H1 (cell line): ENCODE measurements around the gene PREB. TPM values are rescaled to one million over a fixed set of nuclear protein-coding genes. Genes with fewer than 3 reads are reported as not detected.

Experiments used
- CTCF ChIA-PET: fragments of 300-600 bp; sonication (Branson Sonifier 250); formaldehyde crosslinking; loops from one replicate; lab custom pipeline; 2021; ENCODE audit not compliant: partially characterized antibody; lab: Charles Lee
- POLR2A ChIA-PET: fragments of 300-600 bp; sonication (Branson Sonifier 250); formaldehyde crosslinking; loops from one replicate; lab custom pipeline; 2021; ENCODE audit warnings: inconsistent platforms; ENCODE audit not compliant: partially characterized antibody; lab: Charles Lee
- DNase-seq, 2 experiments: peaks; one replicate each; pipeline versions ENCODE4 v3.0.0 to v3.0.0-alpha.2; 2010 to 2022; ENCODE audit warnings: low spot score in 2 of 2, low read depth in 1 of 2, mixed read lengths in 1 of 2
- FAIRE-seq: peaks from 2 replicates; lab custom pipeline; 2011; peaks lifted over from hg19 to GRCh38; lab: Jason Lieb, UNC
- H2AFZ ChIP-seq: 2 replicates; pipeline ENCODE4 v1.8.1; 2012; ENCODE audit warnings: low read length, inconsistent platforms
- H2AK5ac ChIP-seq: 2 replicates; pipeline ENCODE4 v1.6.1; 2013; ENCODE audit warnings: low read depth, low read length
- H2BK120ac ChIP-seq: replicated peaks from 2 replicates; pipeline ENCODE3; 2013; ENCODE audit warnings: low read depth, low read length, inconsistent platforms
- H2BK12ac ChIP-seq: 2 replicates; pipeline ENCODE4 v1.6.1; 2013; ENCODE audit warnings: low read depth, low read length
- H2BK15ac ChIP-seq: 2 replicates; pipeline ENCODE4 v1.6.1; 2013; ENCODE audit warnings: low read length
- H2BK20ac ChIP-seq: 2 replicates; pipeline ENCODE4 v1.6.1; 2013; ENCODE audit warnings: low read length
- H2BK5ac ChIP-seq: 2 replicates; pipeline ENCODE4 v1.6.1; 2013; ENCODE audit warnings: low read depth, low read length
- H3K14ac ChIP-seq: 2 replicates; pipeline ENCODE4 v1.6.1; 2013; ENCODE audit warnings: inconsistent platforms; ENCODE audit not compliant: insufficient read length
- H3K18ac ChIP-seq: 2 replicates; pipeline ENCODE4 v1.6.1; 2013; ENCODE audit warnings: low read length; ENCODE audit errors: extremely low read depth
- H3K23ac ChIP-seq: 2 replicates; pipeline ENCODE4 v1.6.1; 2013; ENCODE audit warnings: inconsistent platforms; ENCODE audit not compliant: insufficient read length
- H3K23me2 ChIP-seq: 2 replicates; pipeline ENCODE4 v1.6.1; 2013; ENCODE audit warnings: low read depth, low read length
- H3K27ac ChIP-seq: 2 replicates; pipeline ENCODE4 v1.6.1; 2011; ENCODE audit warnings: low read depth, low read length, inconsistent platforms
- H3K27me3 ChIP-seq, 4 experiments: replicated peaks in 1 of 4; 1 replicate in 1 of 4; 2 replicates in 3 of 4; pipeline versions ENCODE4 v1.6.1 to v1.8.1; 2011 to 2013; ENCODE audit warnings: low read length in 3 of 4, mild to moderate bottlenecking in 3 of 4, inconsistent platforms in 2 of 4, mixed read lengths in 2 of 4, moderate library complexity in 1 of 4; ENCODE audit not compliant: control insufficient read depth in 3 of 4, insufficient read depth in 3 of 4; ENCODE audit errors: extremely low read depth in 1 of 4
- H3K36me3 ChIP-seq, 4 experiments: 2 replicates each; pipeline versions ENCODE4 v1.6.1 to v1.8.1; 2011 to 2013; ENCODE audit warnings: mild to moderate bottlenecking in 4 of 4, low read length in 3 of 4, moderate library complexity in 2 of 4, control low read depth in 1 of 4, inconsistent platforms in 1 of 4; ENCODE audit not compliant: insufficient read depth in 4 of 4, control insufficient read depth in 2 of 4
- H3K4ac ChIP-seq: replicated peaks from 2 replicates; pipeline ENCODE3; 2013; ENCODE audit warnings: low read length, low read depth, mixed read lengths, inconsistent platforms; ENCODE audit not compliant: insufficient read length
- H3K4me1 ChIP-seq, 4 experiments: replicated peaks in 1 of 4; 1 replicate in 1 of 4; 2 replicates in 3 of 4; pipeline versions ENCODE4 v1.6.1 to v1.8.1; 2011 to 2013; ENCODE audit warnings: low read length in 3 of 4, inconsistent platforms in 2 of 4, mixed read lengths in 1 of 4; ENCODE audit not compliant: insufficient read depth in 4 of 4, control insufficient read depth in 3 of 4
- H3K4me2 ChIP-seq, 2 experiments: 2 replicates each; pipeline versions ENCODE4 v1.6.1 to v1.8.1; 2011 to 2013; ENCODE audit warnings: low read depth in 2 of 2, low read length in 2 of 2, control low read depth in 1 of 2, inconsistent platforms in 1 of 2, mild to moderate bottlenecking in 1 of 2; ENCODE audit not compliant: insufficient read depth in 1 of 2
- H3K4me3 ChIP-seq, 4 experiments: fragments of 200-600, 300-600 bp in 1 of 4; sonication (generic), shearing (Covaris generic), sonication (Bioruptor Twin) in 1 of 4; 2 replicates each; pipeline versions ENCODE4 v1.5.1 to v1.8.1; 2011 to 2016; ENCODE audit warnings: low read length in 4 of 4, low read depth in 3 of 4, control low read depth in 2 of 4, inconsistent platforms in 2 of 4, mild to moderate bottlenecking in 2 of 4, mixed read lengths in 1 of 4, moderate library complexity in 1 of 4; ENCODE audit not compliant: insufficient read depth in 2 of 4; ENCODE audit errors: extremely low read depth in 1 of 4
- H3K56ac ChIP-seq: replicated peaks from 2 replicates; pipeline ENCODE3; 2013; ENCODE audit warnings: low read depth, mild to moderate bottlenecking, mixed read lengths, low read length, inconsistent platforms; ENCODE audit not compliant: insufficient read length
- H3K79me1 ChIP-seq: 2 replicates; pipeline ENCODE4 v1.6.1; 2013; ENCODE audit warnings: low read depth, low read length, control low read depth
- H3K79me2 ChIP-seq, 2 experiments: 2 replicates each; pipeline versions ENCODE4 v1.6.1 to v1.8.1; 2012 to 2013; ENCODE audit warnings: low read length in 2 of 2, mild to moderate bottlenecking in 2 of 2, inconsistent platforms in 1 of 2; ENCODE audit not compliant: insufficient read depth in 2 of 2, control insufficient read depth in 1 of 2
- H3K9ac ChIP-seq, 4 experiments: replicated peaks in 1 of 4; 1 replicate in 1 of 4; 2 replicates in 3 of 4; pipeline versions ENCODE4 v1.6.1 to v1.8.1; 2011 to 2013; ENCODE audit warnings: low read depth in 3 of 4, low read length in 3 of 4, control low read depth in 2 of 4, mild to moderate bottlenecking in 2 of 4, moderate library complexity in 2 of 4, inconsistent platforms in 1 of 4; ENCODE audit errors: extremely low read depth in 1 of 4
- H3K9me3 ChIP-seq, 2 experiments: 2 replicates each; pipeline versions ENCODE4 v1.6.1 to v1.8.1; 2012 to 2013; ENCODE audit warnings: mild to moderate bottlenecking in 2 of 2, moderate library complexity in 2 of 2, control low read depth in 1 of 2, inconsistent platforms in 1 of 2, low read depth in 1 of 2, low read length in 1 of 2, mixed read lengths in 1 of 2; ENCODE audit not compliant: insufficient read depth in 2 of 2
- H4K20me1 ChIP-seq, 2 experiments: replicated peaks in 1 of 2; 2 replicates each; pipeline versions ENCODE3 to v1.8.1; 2011 to 2013; ENCODE audit warnings: inconsistent platforms in 2 of 2, low read length in 2 of 2, mild to moderate bottlenecking in 1 of 2; ENCODE audit not compliant: insufficient read depth in 2 of 2, control insufficient read depth in 1 of 2
- H4K5ac ChIP-seq: 2 replicates; pipeline ENCODE4 v1.6.1; 2013; ENCODE audit warnings: low read length, low read depth, mixed read lengths, inconsistent platforms; ENCODE audit not compliant: insufficient read length
- H4K8ac ChIP-seq: 2 replicates; pipeline ENCODE4 v1.8.0; 2013; ENCODE audit warnings: mild to moderate bottlenecking, moderate library complexity, low read length, inconsistent platforms; ENCODE audit not compliant: insufficient read depth; ENCODE audit errors: extremely low read depth
- H4K91ac ChIP-seq: replicated peaks from 2 replicates; pipeline ENCODE3; 2013; ENCODE audit warnings: low read length, mixed read lengths, inconsistent platforms; ENCODE audit not compliant: insufficient read length
- GABPA ChIP-seq: IDR thresholded peaks from 2 replicates; pipeline ENCODE4 v1.6.1; 2011; ENCODE audit warnings: mild to moderate bottlenecking, low read length, moderate library complexity, borderline replicate concordance; ENCODE audit not compliant: insufficient read depth
- KDM4A ChIP-seq: IDR thresholded peaks from one replicate; pipeline ENCODE4 v1.7.1; 2012; ENCODE audit warnings: low read depth, mild to moderate bottlenecking, moderate library complexity, low read length, inconsistent platforms; ENCODE audit not compliant: severe bottlenecking
- POLR2A ChIP-seq, 2 experiments: IDR thresholded peaks; 1 replicate in 1 of 2; 2 replicates in 1 of 2; pipeline ENCODE4 v1.6.1; 2011; ENCODE audit warnings: low read depth in 2 of 2, low read length in 2 of 2, mild to moderate bottlenecking in 2 of 2; ENCODE audit errors: control extremely low read depth in 1 of 2
- POLR2AphosphoS5 ChIP-seq: IDR thresholded peaks from 2 replicates; pipeline ENCODE4 v1.6.1; 2011; ENCODE audit warnings: low read depth, low read length
- RBBP5 ChIP-seq: IDR thresholded peaks from 2 replicates; pipeline ENCODE4 v1.7.1; 2012; ENCODE audit warnings: low read depth, mild to moderate bottlenecking, inconsistent platforms, low read length, moderate library complexity, borderline replicate concordance
- RXRA ChIP-seq: IDR thresholded peaks from 2 replicates; pipeline ENCODE4 v1.6.1; 2011; ENCODE audit warnings: low read depth, mild to moderate bottlenecking, low read length, moderate library complexity; ENCODE audit not compliant: insufficient read depth
- SIRT6 ChIP-seq: IDR thresholded peaks from one replicate; pipeline ENCODE4 v1.7.1; 2012; ENCODE audit warnings: low read length, inconsistent platforms
- WGBS, 2 experiments: shearing (Covaris generic) in 1 of 2; methylation state at CpG; one replicate each; pipeline versions ENCODE4 v1.1.6 to v1.1.7; 2013 to 2015; ENCODE audit warnings: low lambda C conversion rate in 2 of 2, mixed read lengths in 2 of 2, inconsistent platforms in 1 of 2, low coverage in 1 of 2, missing lambda C conversion rate in 1 of 2; ENCODE audit not compliant: insufficient replicate concordance in 2 of 2, insufficient coverage in 1 of 2, insufficient read length in 1 of 2; ENCODE audit errors: extremely low coverage in 1 of 2, missing lambda C conversion rate in 1 of 2; 5-methylcytosine and 5-hydroxymethylcytosine counted together
- polyA plus RNA-seq, 7 experiments: library from polyadenylated mRNA; depleted of rRNA in 3 of 7; stranded (reverse) in 5 of 7; unstranded in 2 of 7; fragments of >200 nt in 5 of 7; fragments of 200-250 nt in 2 of 7; gene quantifications; 1 replicate in 5 of 7; 2 replicates in 1 of 7; 4 replicates in 1 of 7; pipeline versions ENCODE4 v1.2.1 to v1.2.3, GENCODE V29; 2011 to 2013; ENCODE audit warnings: missing spikeins in 2 of 7, mixed read lengths in 2 of 7
- total RNA-seq: library from RNA; stranded (reverse); fragmentation: NEBNext Ultra II Directional; extraction: Animal tissue kit (Norgen Biotek cat#: 25700); gene quantifications from 2 replicates; pipeline ENCODE4 v1.2.1, GENCODE V29; 2021
- TF ChIP-seq, protein P1 (sequence below): IDR thresholded peaks from 2 replicates; pipeline ENCODE4 v1.6.1; 2011; ENCODE audit warnings: low read depth, mild to moderate bottlenecking, low read length; ENCODE audit not compliant: insufficient read depth
- TF ChIP-seq, protein P2 (sequence below): IDR thresholded peaks from 2 replicates; pipeline ENCODE4 v1.6.1; 2012; ENCODE audit warnings: inconsistent platforms

Gene PREB
- total and polyA plus RNA-seq, 2 of the 8 experiments (the other 6 are each of a cell fraction or from before 2014, with no cell fraction given) = 54.1 to 72.2 TPM

DNA sequence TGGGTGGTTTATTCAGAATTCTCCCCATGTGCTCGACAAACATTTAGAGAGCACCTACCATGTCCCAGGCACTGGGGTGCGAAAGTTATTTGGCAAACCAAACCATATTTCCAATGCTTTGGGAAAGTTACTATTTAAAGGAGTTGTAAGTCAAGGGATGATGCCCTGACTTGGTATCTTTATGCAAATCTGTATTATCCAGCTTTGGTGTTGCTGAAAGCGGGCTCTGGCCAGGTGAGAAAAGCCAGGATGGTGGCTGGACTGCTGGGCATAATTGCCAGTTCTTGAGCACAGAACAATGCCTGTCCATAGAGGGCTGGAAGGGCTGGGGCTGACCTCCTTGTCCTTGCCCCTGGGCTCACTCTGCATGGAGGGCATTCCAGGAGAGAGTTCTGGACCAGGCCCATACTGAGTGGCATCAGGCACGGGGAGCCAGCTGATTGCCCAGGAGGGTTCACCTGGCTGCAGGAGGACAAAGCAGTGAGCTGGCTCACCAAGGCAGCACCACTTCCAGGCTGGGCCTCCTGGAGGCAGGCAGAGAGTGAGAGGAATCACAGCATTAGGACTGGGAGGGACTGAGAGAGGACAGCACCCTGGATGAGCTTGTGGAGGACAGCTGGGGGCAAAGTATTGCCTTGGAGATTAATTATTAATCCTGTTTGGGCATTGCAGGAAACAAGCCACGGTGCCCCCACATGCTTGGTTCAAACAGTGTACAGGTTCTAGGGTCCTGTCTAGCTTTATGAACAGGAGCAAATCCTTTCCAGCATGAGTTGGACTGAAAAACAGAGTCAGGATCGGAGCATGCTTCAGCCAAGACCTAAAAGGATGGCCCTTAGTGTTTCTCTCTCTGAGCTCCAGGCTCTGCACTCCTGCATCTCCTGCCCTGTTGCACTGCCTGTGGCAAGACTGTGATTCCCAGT is 40.7 kb downstream of the PREB start:
- 80% methylated on average over 6 of the region's 6 CpGs; no CpG with 5 or more reads in 1 of the 2 experiments for WGBS, 2 experiments
- CTCF ChIA-PET = interaction anchor here (0.7 to 12.7 kb wide), 13 partner anchors 8 to 188 kb away, joined by 3 to 120 read pairs (median 4); partner anchors contain the start of gene PREB

More for the DNA sequence above, 40.7 kb downstream of the PREB start:
- Histone ChIP-seq H3K27ac (no peak overlapping the region), H2BK12ac (no peak overlapping the region), H2BK5ac (no peak overlapping the region), H3K56ac (no peak overlapping the region), H3K36me3 (no peaks in the 10 kb centered on the region), H3K14ac (no peak overlapping the region), H3K4me3 (no peak overlapping the region), H3K27me3 (no peaks in the 10 kb centered on the region), H4K8ac (no peak overlapping the region), H3K9ac (no peak overlapping the region), H3K9me3 (no peaks in the 10 kb centered on the region), H3K79me2 (no peaks in the 10 kb centered on the region), H4K5ac (no peak overlapping the region), H2BK15ac (no peak overlapping the region), H2AFZ (no peak overlapping the region), H4K20me1 (peaks cover 1 to 6% of the 10 kb centered on the region in 2 experiments), H3K79me1 (no peaks in the 10 kb centered on the region; the same call in 1 of the 2 replicates), H3K4me1 (peaks cover 0 to 2% (median under 1%) of the 10 kb centered on the region in 4 experiments; a peak in 2 of 7 replicates), H3K4me2 (no peak overlapping the region), H4K91ac (no peak overlapping the region), H3K4ac (no peak overlapping the region), H3K23me2 (no peaks in the 10 kb centered on the region), H3K18ac (no peak overlapping the region), H2BK20ac (no peak overlapping the region), H2AK5ac (no peak overlapping the region), H3K23ac (no peak overlapping the region), H2BK120ac (no peak overlapping the region)
- POLR2A ChIA-PET = interaction anchor here (1.1 to 1.5 kb wide), 3 partner anchors 21 to 129 kb away, joined by 3 to 6 read pairs (median 4); no protein-coding TSS in a partner anchor
- no peak for DNase-seq
- FAIRE-seq = no peak
- no peak for TF ChIP-seq RBBP5
- TF ChIP-seq, protein P1, sequence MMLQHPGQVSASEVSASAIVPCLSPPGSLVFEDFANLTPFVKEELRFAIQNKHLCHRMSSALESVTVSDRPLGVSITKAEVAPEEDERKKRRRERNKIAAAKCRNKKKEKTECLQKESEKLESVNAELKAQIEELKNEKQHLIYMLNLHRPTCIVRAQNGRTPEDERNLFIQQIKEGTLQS = no peak
- TF ChIP-seq KDM4A = no peak
- no peak for TF ChIP-seq POLR2A (IDR thresholded peaks at IDR 0.05; ENCODE audit: control extremely low read depth in 1 of 2, low read depth in 2 of 2, low read length in 2 of 2)
- TF ChIP-seq POLR2AphosphoS5 = no peak
- TF ChIP-seq SIRT6 = no peak
- TF ChIP-seq, protein P2, sequence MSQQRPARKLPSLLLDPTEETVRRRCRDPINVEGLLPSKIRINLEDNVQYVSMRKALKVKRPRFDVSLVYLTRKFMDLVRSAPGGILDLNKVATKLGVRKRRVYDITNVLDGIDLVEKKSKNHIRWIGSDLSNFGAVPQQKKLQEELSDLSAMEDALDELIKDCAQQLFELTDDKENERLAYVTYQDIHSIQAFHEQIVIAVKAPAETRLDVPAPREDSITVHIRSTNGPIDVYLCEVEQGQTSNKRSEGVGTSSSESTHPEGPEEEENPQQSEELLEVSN = no peak
- TF ChIP-seq GABPA = no peak
- TF ChIP-seq RXRA = no peak
